Measurements from ENCODE around the gene ZSCAN25.
"Not testable (repeated sequence)": the region's sequence is repeated elsewhere in the genome, so short reads cannot be mapped to it uniquely, and the experiment has no call there.

ZSCAN25 gene

GRCh38 chr7:99651290-99651689, 34.5 kb downstream of the ZSCAN25 start:
- no peak for DNase-seq

GRCh38 chr7:99652671-99653070, 35.9 kb downstream of the ZSCAN25 start:
- no peak for DNase-seq

- not testable (repeated sequence) for DNase-seq
Measured at GRCh38 chr7:99653269-99653668, 36.5 kb downstream of the ZSCAN25 start.

- DNase-seq: no peak
Measured at GRCh38 chr7:99653754-99654153, 37.0 kb downstream of the ZSCAN25 start.

GRCh38 chr7:99654626-99655025, 37.9 kb downstream of the ZSCAN25 start:
- DNase-seq: not testable (repeated sequence)

- not testable (repeated sequence) for DNase-seq
Measured at GRCh38 chr7:99657879-99658278, 41.1 kb downstream of the ZSCAN25 start.

GRCh38 chr7:99665312-99666012, 48.7 kb downstream of the ZSCAN25 start:
- DNase-seq: no peak

- DNase-seq: no peak
Measured at GRCh38 chr7:99666013-99666395, 49.3 kb downstream of the ZSCAN25 start.

GRCh38 chr7:99667179-99667578, 50.4 kb downstream of the ZSCAN25 start:
- no peak for DNase-seq

GRCh38 chr7:99668541-99668940, 51.8 kb downstream of the ZSCAN25 start:
- no peak for DNase-seq

GRCh38 chr7:99669782-99670181, 53.0 kb downstream of the ZSCAN25 start:
- DNase-seq: no peak

GRCh38 chr7:99672573-99672972, 55.8 kb downstream of the ZSCAN25 start:
- DNase-seq: no peak

GRCh38 chr7:99674995-99675742, 58.4 kb downstream of the ZSCAN25 start:
- DNase-seq: peak in 1 of 5 experiments; percentile 39

- DNase-seq: no peak
Measured at GRCh38 chr7:99677013-99677647, 60.4 kb downstream of the ZSCAN25 start.

GRCh38 chr7:99677648-99678045, 60.9 kb downstream of the ZSCAN25 start:
- no peak for DNase-seq

GRCh38 chr7:99679032-99679399, 62.3 kb downstream of the ZSCAN25 start:
- no peak for DNase-seq

GRCh38 chr7:99679400-99680191, 62.9 kb downstream of the ZSCAN25 start, which contains the start of gene CYP3A5:
TSS of gene CYP3A5 (minus strand) at chr7:99679996. CDS start at chr7:99679896, 100 bp downstream.
- no peak for DNase-seq

Data from T-helper 2 cell (primary cell).